ENCODE measurements around the gene HIVEP3.

DNA sequence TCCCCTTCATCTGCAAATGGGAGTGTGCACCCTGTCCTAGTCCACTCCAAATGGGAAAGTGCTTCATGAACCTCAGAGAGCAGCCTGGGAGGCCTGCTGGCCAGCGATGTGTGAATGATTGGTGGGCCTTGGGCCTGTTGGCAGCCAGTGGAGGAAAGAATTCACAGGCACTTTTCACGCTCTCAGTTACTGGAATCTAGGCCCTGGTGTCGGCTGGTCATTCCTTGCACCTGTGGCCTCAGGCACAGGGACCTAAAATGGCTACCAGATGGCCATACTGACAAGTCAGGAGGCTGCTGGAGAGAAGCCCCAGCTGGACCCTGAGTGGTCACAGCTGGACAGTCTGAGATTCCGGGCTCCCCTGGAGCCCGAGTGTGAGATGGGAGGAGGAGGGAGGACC lies 415.8 kb downstream of the HIVEP3 start:
- TF ChIP-seq, protein P1, sequence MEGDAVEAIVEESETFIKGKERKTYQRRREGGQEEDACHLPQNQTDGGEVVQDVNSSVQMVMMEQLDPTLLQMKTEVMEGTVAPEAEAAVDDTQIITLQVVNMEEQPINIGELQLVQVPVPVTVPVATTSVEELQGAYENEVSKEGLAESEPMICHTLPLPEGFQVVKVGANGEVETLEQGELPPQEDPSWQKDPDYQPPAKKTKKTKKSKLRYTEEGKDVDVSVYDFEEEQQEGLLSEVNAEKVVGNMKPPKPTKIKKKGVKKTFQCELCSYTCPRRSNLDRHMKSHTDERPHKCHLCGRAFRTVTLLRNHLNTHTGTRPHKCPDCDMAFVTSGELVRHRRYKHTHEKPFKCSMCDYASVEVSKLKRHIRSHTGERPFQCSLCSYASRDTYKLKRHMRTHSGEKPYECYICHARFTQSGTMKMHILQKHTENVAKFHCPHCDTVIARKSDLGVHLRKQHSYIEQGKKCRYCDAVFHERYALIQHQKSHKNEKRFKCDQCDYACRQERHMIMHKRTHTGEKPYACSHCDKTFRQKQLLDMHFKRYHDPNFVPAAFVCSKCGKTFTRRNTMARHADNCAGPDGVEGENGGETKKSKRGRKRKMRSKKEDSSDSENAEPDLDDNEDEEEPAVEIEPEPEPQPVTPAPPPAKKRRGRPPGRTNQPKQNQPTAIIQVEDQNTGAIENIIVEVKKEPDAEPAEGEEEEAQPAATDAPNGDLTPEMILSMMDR (IDR thresholded peaks at IDR 0.05; ENCODE audit: borderline replicate concordance, extremely low read depth, low read length, poor library complexity, severe bottlenecking) = no peak
- no peak for TF ChIP-seq EZH2 (IDR thresholded peaks at IDR 0.05; ENCODE audit: borderline replicate concordance, low read depth, low read length, severe bottlenecking)

Measured in DND-41 (cell line).